H54 (cell line): ENCODE measurements around the gene SETD1A.

ENCODE experiments used
- DNase-seq: peaks from one replicate; pipeline ENCODE4 v3.0.0; 2011; ENCODE audit warnings: low spot score, mixed read lengths; ENCODE audit not compliant: insufficient read length
- FAIRE-seq: peaks from 3 replicates; lab custom pipeline; 2011; peaks lifted over from hg19 to GRCh38; lab: Jason Lieb, UNC
- POLR2A ChIP-seq: IDR thresholded peaks from 2 replicates; pipeline ENCODE4 v1.6.1; 2011; ENCODE audit warnings: low read depth, mild to moderate bottlenecking, low read length

The SETD1A gene

GRCh38 chr16:30941600-30942425 is 15.7 kb upstream of the SETD1A start:
- FAIRE-seq = no peak
- TF ChIP-seq POLR2A = no peak
- peak; percentile 76 for DNase-seq

DNA sequence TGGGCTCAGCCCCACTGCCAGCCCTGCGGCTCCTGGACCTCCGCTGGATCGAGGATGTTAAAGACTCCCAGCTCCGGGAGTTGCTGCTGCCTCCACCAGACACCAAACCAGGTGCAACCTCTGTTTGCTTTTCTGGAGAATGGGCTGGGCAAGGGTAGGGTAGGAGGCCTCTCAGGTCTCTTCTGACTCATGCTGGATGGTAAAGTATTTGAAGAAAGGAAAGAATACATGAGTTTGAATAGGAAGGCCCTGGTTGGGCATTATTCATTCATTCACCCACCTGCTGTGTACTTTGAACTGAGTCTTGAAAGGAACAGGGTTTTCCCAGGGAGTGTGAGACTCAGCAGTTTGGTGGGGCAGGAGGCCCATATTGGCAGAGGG is 15.1 kb upstream of the SETD1A start:
- TF ChIP-seq POLR2A = no peak
- DNase-seq = no peak
- no peak for FAIRE-seq

DNA sequence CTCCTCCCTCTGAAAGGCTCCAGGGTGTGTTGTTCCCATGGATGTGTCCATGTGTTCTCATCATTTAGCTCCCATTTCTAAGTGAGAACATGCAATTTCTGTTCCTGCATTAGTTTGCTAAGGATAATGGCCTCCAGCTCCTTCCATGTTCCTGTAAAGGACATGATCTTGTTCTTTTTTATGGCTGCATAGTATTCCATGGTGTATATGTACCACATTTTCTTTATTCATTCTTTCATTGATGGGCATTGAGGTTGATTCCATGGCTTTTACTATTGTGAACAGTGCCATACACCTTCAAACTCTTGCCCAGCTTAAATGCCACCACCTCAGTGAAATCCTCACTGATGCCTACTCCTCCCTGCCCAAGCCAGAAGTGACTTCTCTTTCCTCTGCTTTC is 13.2 kb upstream of the SETD1A start:
- FAIRE-seq = no peak
- no peak for DNase-seq
- TF ChIP-seq POLR2A = no peak

DNA sequence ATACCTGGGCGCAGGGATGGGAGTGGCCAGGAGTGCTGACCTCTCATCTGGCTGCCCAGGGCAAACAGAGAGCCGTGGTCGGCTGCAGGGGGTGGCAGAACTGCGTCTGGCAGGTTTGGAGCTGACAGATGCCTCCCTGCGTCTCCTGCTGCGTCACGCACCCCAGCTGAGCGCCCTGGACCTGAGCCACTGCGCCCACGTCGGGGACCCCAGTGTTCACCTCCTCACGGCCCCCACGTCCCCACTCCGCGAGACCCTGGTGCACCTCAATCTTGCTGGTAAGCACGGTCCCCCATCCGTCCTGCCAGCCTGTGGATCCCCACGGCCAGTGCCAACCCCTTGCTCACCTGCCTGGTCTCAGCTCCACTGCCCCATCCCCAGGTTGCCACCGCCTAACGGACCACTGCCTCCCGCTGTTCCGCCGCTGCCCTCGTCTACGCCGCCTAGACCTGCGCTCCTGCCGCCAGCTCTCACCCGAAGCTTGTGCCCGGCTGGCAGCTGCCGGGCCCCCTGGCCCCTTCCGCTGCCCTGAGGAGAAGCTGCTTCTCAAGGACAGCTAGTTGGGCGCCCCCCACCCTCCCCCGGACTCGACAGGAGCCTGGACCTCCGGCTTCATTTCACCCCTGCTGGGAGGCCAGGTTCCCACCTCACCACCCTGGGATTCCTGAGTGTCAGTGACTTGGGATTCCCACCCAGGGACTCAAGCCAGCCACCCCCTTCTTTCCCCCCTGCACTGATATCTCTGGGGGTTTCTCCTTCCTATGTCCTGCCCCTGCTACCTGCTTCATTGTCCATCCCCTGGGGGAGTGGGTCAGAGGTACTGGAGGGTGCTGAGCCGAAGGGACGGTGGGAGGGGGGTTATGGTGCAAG is 10.6 kb upstream of the SETD1A start:
- DNase-seq = no peak
- TF ChIP-seq POLR2A = no peak
- no peak for FAIRE-seq

- no peak for TF ChIP-seq POLR2A
- DNase-seq (no peak), FAIRE-seq (no peak)
Observed at GRCh38 chr16:30947541-30947858, 10.1 kb upstream of the SETD1A start.

DNA sequence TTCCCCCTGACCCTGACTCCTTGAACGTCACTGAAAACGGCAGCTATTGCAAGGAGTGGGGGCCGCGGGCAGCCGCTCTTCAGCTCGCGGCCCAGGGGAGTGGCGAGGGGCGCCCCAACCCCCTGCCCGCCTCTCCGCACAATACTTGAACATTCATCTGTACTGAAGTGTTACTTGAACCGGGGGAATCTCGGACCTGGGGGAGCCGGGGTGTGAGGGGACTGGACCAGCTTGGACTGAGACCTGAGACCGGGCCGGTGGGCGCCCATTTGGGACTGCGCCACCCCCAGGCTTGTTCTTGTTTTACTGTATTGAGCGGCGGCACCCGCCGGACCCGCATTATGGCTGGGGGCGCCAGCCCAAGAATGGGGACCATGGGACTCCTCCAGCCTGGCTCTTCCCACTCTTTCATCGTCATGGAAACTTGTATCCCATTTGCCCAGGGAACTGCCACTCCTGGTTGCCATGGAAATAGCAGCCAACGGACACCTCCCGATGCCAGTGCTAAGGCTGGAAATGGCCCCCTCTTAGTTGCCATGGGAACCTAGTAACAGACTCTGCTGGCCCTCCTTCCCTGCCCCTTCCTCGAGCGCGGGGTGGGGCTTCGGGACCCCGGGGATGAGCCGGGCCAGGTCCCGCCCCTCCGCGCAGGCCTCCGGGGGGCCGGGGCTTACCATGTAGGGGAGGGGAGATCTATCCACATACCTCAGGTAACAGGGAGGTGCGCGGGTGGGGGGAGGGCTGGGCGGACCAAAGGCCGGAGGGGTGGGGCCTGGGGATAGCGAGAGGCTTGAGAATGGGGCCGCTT is 9.5 kb upstream of the SETD1A start:
- TF ChIP-seq POLR2A = no peak
- DNase-seq (peak; percentile 92), FAIRE-seq (peak; percentile 48)

GRCh38 chr16:30948667-30949649 is 8.6 kb upstream of the SETD1A start, which contains the start of gene ORAI3:
TSS of gene ORAI3 (plus strand) at chr16:30949068. CDS start at chr16:30949290, 222 bp downstream.
- DNase-seq (peak; percentile 57), FAIRE-seq (no peak)
- TF ChIP-seq POLR2A = peak; percentile 22; the same call in 1 of the 2 replicates

DNA sequence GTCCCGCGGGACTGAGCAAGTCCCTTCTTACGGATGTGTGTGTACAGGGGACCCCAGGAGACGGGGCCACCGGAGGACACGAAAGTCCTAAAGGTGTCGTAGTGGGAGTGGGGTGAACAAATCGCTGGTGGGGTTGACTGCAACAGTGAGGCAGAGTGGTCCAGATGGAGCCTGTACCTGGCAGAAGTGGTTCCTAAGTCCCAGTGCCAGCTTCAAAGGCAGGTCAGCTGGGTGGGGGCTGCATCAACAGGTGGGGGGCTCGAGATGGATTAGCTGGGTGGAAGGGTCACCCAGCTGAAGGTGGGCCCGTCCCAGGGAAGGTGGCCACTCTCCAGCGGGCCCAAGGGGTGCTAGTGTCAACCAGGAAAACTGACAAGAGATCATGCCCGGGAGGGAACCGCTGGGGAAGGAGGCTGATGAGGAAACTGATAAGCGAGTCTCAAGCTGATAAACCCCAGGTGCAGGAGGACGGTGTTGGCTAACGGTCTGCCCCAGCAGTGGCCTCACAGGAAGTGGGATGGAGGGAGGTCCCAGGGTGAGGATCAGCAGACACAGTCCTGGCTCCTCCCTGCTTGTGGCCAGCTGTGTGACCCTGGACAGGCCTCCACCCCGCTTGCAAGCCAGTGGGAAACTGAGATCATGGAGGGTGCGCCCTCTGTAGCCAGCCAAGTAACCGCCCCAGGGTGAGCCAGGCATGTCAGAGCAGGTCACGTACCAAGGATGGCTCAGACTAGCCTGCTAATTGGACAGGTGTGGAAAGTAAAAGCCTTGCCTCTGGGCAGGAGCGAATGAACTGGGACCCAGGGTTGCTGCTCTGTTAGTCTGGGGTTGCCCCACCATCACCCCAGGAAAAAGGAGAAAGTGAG is 7.7 kb upstream of the SETD1A start:
- peak; percentile 74 for DNase-seq
- TF ChIP-seq POLR2A = peak; percentile 82
- peak; percentile 89 for FAIRE-seq

DNA sequence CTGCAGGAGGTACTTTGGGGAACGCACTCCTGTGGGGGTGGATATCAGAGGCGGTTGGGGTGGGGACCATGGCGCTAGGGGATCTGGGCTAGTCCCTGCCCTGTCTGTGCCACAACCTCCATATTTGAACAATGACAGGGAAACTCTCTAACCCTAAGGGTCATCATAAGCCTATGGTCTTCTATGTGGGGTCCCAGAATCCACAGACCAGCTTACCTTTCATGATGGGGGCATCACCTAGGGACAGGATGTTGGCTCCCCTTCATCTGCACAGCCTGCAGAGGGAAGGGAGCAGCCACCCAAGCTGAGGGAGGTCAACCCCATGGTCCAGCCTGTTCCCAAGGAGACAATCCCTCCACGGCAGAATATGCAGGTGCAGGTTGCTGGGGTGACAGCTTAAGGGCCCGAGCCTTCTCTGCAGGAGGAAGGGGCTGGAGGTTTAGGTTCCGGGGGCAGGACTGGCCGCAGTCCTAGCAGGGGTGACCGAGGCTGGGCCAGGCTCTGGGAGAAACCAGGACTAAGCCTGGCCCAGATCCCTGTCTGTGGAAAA is 7.0 kb upstream of the SETD1A start:
- FAIRE-seq = no peak
- TF ChIP-seq POLR2A = no peak
- DNase-seq = no peak

DNA sequence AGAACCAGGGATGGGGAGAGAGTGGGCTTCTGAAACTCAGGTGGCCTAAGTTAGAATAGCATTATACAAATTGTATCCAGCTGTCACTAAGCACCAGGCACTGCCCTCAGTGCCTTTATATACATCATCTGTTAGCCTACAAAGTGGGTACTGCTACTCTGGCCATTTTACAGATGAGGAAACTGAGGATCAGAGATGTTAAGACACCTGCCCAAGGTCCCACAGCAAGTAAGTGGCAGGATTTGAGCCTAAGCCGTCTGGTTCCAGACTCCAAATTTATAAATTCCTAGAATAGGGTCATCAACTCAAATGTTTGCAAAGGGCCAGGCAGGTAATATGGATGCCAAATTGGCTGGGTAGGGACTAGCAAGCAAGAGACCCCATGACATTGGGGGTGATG is 6.4 kb upstream of the SETD1A start:
- FAIRE-seq (no peak), DNase-seq (no peak)
- no peak for TF ChIP-seq POLR2A

GRCh38 chr16:30951750-30952149 is 5.8 kb upstream of the SETD1A start:
- FAIRE-seq (no peak), DNase-seq (no peak)
- TF ChIP-seq POLR2A = no peak
